Measurements from ENCODE around the gene SNX8. TPM values are rescaled to one million over a fixed set of nuclear protein-coding genes. Genes with fewer than 3 reads are reported as not detected.

SNX8 gene
- total RNA-seq, 1 experiment from 2014 or later: 40.6 TPM

GRCh38 chr7:2281541-2281940, 32.7 kb downstream of the SNX8 start:
- no peaks in the 10 kb centered on the region for H3K9me3 ChIP-seq (ENCODE audit: control insufficient read depth, low read depth, low read length)
- no peaks in the 10 kb centered on the region for H3K79me2 ChIP-seq (ENCODE audit: insufficient read depth, low read length)
- no peak overlapping the region for H4K91ac ChIP-seq (ENCODE audit: insufficient read length, low read depth, low read length)
- no peak overlapping the region for H3K4me2 ChIP-seq (ENCODE audit: insufficient read depth, insufficient read length, low read length)
- no peak overlapping the region for H3K27ac ChIP-seq (ENCODE audit: insufficient read length, low read depth, low read length)
- H2BK15ac ChIP-seq (ENCODE audit: low read depth, low read length): no peak overlapping the region
- Mint-ChIP-seq H3K27ac (peak overlapping the region; percentile 49 to 85 (median 74); a peak in 4 of 7 replicates), H3K36me3 (ENCODE audit: insufficient read depth in 1 of 3, low read depth in 3 of 3) (peaks cover 0 to 15% (median 6%) of the 10 kb centered on the region in 3 experiments; a peak in 4 of 7 replicates), H3K4me3 (no peak overlapping the region), H3K9me3 (no peaks in the 10 kb centered on the region), H3K27me3 (ENCODE audit: low read depth) (no peaks in the 10 kb centered on the region), H3K4me1 (peaks cover 12 to 23% of the 10 kb centered on the region in 2 experiments)
- H3K27me3 ChIP-seq (ENCODE audit: insufficient read depth, low read length): no peaks in the 10 kb centered on the region
- no peak overlapping the region for H2AK5ac ChIP-seq (ENCODE audit: insufficient read length, low read length)
- H3K14ac ChIP-seq (ENCODE audit: insufficient read depth, low read length): no peak overlapping the region; the same call in 1 of the 2 replicates
- H4K5ac ChIP-seq (ENCODE audit: insufficient read length, low read depth, low read length): no peak overlapping the region
- no peak overlapping the region for H3K23ac ChIP-seq (ENCODE audit: insufficient read length, low read depth, low read length)
- no peak overlapping the region for H2AFZ ChIP-seq (ENCODE audit: low read length)
- H3T11ph ChIP-seq (ENCODE audit: low read length): no peak overlapping the region
- no peak overlapping the region for H3K9ac ChIP-seq (ENCODE audit: extremely low read depth, insufficient read length, low read length)
- H3K4ac ChIP-seq (ENCODE audit: low read depth, low read length): no peak overlapping the region
- H3K4me1 ChIP-seq (ENCODE audit: insufficient read depth, low read length): no peaks in the 10 kb centered on the region
- no peak overlapping the region for H3K18ac ChIP-seq (ENCODE audit: insufficient read length, low read depth, low read length)
- H2BK5ac ChIP-seq (ENCODE audit: insufficient read length, low read length): no peak overlapping the region
- H2BK12ac ChIP-seq (ENCODE audit: insufficient read length, low read depth, low read length): no peak overlapping the region
- no peak overlapping the region for H3K56ac ChIP-seq (ENCODE audit: insufficient read length, low read depth, low read length)
- no peak for TF ChIP-seq CTCF (conservative IDR thresholded peaks at IDR 0.05)
- no peaks in the 10 kb centered on the region for H4K20me1 ChIP-seq (ENCODE audit: control insufficient read depth, insufficient read depth, insufficient read length)
- H4K8ac ChIP-seq (replicated peaks; ENCODE audit: insufficient read length, low read depth, low read length): no peak overlapping the region
- H3K79me1 ChIP-seq (ENCODE audit: insufficient read depth, low read depth, low read length, poor library complexity, severe bottlenecking): no peaks in the 10 kb centered on the region
- no peaks in the 10 kb centered on the region for H3K23me2 ChIP-seq (ENCODE audit: insufficient read length, low read depth, low read length, poor library complexity, severe bottlenecking)
- WGBS (ENCODE audit: extremely low coverage, insufficient read length, low lambda C conversion rate): no CpG with 5 or more reads among the region's 9 CpGs
- no peak overlapping the region for H2BK120ac ChIP-seq (ENCODE audit: low read depth, low read length, poor library complexity, severe bottlenecking)
- no peak for DNase-seq
- H2BK20ac ChIP-seq (ENCODE audit: low read depth, low read length, poor library complexity, severe bottlenecking): no peak overlapping the region

All from H9 (cell line).